Keratinocyte (primary cell): Measurements from ENCODE around the gene PCBD2.

Experiments used
- CTCF ChIP-seq, 3 experiments: IDR thresholded peaks in 1 of 3; conservative IDR thresholded peaks in 1 of 3; optimal IDR thresholded peaks in 1 of 3; 2 replicates in 2 of 3; 3 replicates in 1 of 3; pipeline versions ENCODE3 to v1.5.1; 2011; ENCODE audit warnings: low read length in 3 of 3, mild to moderate bottlenecking in 3 of 3, moderate library complexity in 2 of 3, control low read depth in 1 of 3, inconsistent platforms in 1 of 3; ENCODE audit not compliant: insufficient read depth in 2 of 3; ENCODE audit errors: extremely low read depth in 1 of 3
- EZH2 ChIP-seq: IDR thresholded peaks from one replicate; pipeline ENCODE4 v1.6.1; 2012; ENCODE audit warnings: inconsistent platforms, mild to moderate bottlenecking, low read length, moderate library complexity

GRCh38 chr5:134948911-134949310 is 44.0 kb downstream of the PCBD2 start:
- TF ChIP-seq CTCF (optimal IDR thresholded peaks at IDR 0.05 in 1 of 3, IDR thresholded peaks at IDR 0.05 in 1 of 3, conservative IDR thresholded peaks at IDR 0.05 in 1 of 3; ENCODE audit: extremely low read depth in 1 of 3, insufficient read depth in 2 of 3, low read length in 3 of 3) (no peak), EZH2 (no peak)
